ENCODE data around the gene GCDH.
"Not testable (repeated sequence)": the region's sequence is repeated elsewhere in the genome, so short reads cannot be mapped to it uniquely, and the experiment has no call there.

The GCDH gene

GRCh38 chr19:12890787-12891552 is at the start of gene GCDH:
TSS of gene GCDH (plus strand) at chr19:12891160. CDS start at chr19:12891305, 145 bp downstream.
- DNase-seq (ENCODE audit: low read depth in 2 of 2): peak; percentile 86 to 92

DNA sequence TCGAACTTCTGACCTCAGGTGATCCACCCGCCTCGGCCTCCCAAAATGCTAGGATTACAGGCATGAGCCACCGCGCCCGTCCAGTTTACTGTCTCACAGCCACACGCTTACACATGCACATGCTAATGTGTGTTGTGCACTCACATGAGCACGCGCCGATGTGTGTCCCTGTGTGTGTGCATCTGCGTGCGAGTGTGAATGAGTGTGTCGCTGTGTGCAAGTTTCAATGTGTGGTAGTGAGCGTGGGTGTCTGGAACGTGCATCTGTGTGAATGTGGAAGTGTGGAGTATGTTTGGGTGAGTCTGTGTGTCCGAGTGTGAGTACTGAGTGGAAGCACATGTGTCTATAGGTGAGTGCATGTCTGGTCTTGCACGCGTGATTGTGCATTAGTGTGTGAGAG is 48.4 kb upstream of the GCDH start:
- DNase-seq (ENCODE audit: low read depth in 2 of 2): no peak

GRCh38 chr19:12843328-12843727 is 47.6 kb upstream of the GCDH start:
- DNase-seq (ENCODE audit: low read depth in 2 of 2): no peak

DNA sequence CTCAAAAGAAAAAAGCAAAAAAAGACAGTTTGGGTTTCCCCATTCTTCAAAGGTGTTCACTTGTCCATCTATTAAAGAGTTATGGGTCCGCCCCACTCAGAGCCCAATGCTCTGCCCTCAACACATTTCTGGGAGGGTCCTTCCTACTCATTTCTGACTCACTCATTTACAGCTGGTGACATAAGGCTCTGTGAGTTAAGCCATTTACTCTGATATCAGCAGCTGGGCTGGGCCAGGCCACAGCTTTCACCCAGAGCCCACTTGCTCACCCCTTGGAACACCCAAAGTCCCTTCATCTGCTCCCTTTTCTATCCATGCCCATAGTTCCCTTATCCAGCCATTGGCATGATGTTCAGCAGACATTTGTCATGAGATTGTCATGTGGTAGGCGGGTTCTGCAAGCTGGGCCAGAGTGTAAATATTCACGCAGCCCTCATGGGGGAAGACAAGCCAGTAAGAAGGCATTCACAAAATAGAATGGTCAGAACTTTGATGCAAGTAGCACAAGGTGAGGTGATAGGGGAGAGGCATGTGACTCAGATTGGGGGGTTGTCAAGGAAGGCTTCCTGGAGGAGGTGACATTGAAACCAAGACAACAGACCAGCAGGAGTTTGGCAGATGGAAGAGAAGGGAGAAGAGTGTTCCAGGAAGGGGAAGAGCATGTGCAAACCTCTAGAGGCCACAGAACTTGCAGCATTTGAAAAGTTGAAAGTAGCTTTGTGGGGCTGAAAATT is 46.8 kb upstream of the GCDH start:
- no peak for DNase-seq (ENCODE audit: low read depth in 2 of 2)

GRCh38 chr19:12846613-12847012 is 44.3 kb upstream of the GCDH start:
- not testable (repeated sequence) for DNase-seq (ENCODE audit: low read depth in 2 of 2)

DNA sequence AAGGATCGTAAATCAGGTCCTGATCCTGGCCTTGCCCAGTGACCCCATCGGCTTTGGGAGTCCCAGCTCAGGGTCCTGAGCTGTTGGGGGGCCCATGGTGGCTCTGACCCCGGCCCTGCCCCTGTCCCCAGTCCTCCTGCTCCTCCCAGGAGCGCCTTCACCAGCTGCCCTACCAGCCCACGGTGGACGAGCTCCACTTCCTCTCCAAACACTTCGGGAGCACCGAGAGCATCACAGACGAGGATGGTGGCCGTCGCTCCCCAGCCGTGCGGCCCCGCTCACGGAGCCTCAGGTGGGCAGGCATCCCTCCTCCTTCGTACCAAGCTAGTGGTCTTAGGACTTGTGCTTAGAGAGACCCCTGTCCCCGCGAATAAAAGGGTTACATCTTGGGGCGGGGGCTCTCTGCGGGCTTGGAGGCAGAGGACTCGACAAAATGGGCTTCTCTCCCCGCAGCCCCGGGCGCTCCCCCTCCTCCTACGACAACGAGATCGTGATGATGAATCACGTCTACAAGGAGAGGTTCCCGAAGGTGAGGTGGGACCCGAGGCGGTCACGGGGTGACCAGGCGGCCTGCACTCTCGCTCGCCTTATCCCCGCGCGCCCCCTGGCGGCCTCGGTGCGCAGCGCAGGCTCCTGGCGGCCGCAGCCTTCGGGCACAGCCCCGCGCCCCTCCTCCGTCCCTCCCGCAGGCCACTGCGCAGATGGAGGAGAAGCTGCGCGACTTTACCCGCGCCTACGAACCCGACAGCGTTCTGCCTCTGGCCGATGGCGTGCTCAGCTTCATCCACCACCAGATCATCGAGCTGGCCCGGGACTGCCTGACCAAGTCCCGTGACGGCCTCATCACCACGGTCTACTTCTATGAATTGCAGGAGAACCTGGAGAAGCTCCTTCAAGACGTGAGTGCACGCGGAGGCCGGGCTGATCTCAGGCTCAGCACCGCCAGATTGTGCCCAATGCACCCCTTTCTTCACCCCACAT is 43.5 kb upstream of the GCDH start:
- DNase-seq (ENCODE audit: low read depth in 2 of 2): peak; percentile 65 to 75

DNA sequence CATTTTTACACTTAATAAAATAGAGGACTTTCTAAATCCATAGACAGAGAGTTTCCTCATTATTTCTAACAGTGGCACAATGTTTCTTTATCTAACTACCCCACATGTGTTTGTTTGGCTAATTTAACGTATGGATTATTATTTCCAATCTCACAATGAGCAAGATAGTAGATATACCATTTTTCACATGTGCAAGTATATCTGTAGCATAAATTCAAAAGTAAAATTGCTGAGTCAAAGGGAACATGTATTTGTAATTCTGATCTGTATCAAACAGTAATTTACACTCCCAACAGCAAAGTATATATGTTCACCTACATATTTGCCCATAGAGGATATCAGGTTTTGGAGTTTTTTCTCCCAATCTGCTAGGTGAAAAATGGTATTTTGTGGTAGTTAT is 34.3 kb upstream of the GCDH start:
- DNase-seq (ENCODE audit: low read depth in 2 of 2): no peak

GRCh38 chr19:12858041-12858928 is 32.7 kb upstream of the GCDH start:
- no peak for DNase-seq (ENCODE audit: low read depth in 2 of 2)

DNA sequence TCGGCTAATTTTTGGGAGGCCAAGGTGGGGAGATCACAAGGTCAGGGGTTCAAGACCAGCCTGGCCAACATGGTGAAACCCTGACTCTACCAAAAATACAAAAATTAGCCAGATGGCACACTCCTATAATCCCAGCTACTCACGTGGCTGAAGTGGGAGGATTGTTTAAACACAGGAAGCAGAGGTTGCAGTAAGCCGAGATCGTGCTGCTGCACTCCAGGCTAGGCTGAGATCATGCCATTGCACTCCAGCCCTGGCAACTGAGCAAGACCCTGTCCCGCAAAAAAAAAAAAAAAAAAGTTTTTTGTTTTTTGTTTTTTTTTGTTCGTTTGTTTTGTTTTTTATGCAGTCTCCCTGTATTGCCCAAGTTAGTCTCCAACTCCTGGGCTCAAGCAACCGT is 31.4 kb upstream of the GCDH start:
- no peak for DNase-seq (ENCODE audit: low read depth in 2 of 2)

- DNase-seq (ENCODE audit: low read depth in 2 of 2): no peak
Observed at GRCh38 chr19:12864143-12864542, 26.8 kb upstream of the GCDH start.

DNA sequence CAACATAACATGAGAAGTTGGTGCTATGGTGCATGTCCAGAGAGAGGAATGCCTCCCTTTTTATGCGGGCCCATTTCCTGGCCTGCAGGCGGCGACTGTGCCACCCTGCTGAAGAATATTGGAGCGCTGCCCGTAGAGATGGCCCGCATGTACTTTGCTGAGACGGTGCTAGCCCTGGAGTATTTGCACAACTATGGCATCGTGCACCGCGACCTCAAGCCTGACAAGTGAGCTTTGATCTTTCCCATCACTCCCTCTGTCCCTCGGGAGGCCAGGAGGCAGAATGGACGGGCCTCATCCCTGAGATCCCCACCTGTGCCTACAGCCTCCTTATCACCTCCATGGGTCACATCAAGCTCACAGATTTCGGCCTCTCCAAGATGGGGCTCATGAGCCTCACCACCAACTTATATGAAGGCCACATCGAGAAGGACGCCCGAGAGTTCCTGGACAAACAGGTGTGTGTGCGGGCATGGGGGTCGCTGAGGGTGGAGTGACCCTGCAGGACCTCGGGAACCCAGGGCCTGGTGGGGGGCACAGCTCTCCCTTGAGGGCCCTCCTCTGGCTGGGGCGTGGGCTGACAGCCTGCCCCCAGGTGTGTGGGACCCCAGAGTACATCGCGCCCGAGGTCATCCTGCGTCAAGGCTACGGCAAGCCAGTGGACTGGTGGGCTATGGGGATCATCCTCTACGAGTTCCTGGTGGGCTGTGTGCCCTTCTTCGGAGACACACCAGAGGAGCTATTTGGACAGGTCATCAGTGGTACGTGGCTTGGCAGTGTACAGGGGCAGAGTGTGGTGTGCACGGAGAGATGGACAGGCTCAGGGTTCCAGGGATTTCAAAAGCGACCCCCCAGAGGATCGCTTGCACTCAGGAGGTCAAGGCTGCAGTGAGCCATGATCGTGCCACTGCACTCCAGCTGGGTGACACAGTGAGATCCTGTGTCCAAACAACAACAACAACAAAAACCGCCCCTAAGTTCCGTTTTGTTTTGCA is 25.9 kb upstream of the GCDH start:
- DNase-seq (ENCODE audit: low read depth in 2 of 2): no peak

DNA sequence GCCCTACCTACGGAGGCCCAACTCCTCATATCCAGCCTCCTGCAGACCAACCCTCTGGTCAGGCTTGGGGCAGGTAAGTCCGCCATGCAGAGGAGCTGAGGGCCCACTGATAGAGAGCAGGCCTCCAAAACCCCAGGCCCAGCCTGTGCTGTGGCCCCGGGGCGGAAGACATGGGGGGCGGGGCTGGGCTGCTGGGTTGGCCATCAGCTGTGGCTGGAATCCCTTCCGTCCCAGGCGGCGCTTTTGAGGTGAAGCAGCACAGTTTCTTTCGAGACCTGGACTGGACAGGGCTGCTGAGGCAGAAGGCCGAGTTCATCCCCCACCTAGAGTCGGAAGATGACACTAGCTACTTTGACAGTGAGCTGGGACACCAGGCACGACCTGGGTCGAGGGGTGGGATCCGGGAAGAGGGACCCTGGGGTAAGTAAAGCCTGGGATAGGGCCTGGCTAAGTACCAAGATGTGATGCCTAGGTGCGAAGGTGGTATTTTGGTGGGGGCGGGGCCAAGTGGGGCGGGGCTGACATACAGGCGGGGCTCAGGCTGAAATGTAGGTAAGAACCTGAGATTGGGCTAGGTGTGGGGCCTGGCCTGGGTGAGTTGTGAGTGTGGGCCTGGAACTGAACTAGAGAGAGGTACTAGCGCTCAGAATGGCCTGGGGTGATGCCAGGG is 25.1 kb upstream of the GCDH start:
- no peak for DNase-seq (ENCODE audit: low read depth in 2 of 2)

DNA sequence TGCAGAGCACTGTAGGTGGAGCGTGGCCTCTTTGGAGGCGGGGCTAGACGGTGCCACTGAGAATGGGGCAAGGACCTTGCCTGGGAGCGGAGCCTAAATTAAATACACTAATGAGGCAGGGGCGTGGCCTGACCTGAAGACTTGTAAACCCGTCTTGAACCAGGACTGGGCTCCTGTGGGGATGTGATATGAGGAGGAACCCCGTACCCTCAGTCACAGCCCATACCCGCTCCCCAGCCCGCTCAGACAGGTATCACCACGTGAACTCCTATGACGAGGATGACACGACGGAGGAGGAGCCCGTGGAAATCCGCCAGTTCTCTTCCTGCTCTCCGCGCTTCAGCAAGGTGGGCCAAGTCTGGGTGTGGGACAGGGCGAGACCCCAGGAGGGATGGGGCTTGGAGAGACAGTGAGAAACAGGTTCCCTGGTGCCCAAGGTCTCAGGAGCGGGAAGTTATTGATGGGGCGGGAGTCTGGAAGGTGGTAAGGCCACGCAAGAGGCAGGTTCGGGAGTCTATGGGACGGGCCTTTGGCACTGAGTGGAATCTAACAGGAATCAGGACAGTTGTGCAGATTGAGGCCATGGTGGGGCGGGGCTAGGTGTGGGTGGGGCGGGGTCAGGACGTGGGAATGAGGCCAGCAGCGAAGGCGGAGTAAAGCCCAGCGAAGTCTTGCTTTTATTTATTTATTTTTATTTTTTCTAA is 24.4 kb upstream of the GCDH start:
- DNase-seq (ENCODE audit: low read depth in 2 of 2): no peak

- DNase-seq (ENCODE audit: low read depth in 2 of 2): peak in 1 of 2 donors; percentile 52
Observed at GRCh38 chr19:12867120-12868099, 23.6 kb upstream of the GCDH start.

DNA sequence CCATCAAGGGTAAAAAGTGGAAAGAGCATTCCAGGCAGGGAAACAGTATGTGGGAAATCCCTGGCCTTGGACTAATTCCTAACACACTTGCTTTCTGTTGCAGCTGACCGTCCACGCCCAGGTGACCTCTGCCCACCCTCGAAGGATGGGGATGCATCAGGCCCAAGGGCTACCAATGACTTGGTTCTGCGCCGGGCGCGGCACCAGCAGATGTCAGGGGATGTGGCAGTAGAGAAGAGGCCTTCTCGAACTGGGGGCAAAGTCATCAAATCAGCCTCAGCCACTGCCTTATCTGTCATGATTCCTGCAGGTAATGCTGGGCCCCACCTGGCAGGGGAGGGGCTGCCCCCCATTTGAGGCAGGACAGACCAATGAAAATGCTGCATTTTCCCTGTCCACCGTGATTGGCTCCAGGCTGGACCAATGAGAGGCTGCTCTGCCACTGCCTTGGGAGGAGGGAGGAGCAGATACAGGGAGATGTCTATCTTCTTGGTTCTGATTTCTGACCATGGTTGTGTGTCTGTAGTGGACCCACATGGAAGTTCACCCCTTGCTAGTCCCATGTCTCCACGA is 22.3 kb upstream of the GCDH start:
- DNase-seq (ENCODE audit: low read depth in 2 of 2): no peak

- no peak for DNase-seq (ENCODE audit: low read depth in 2 of 2)
Observed at GRCh38 chr19:12871681-12872080, 19.3 kb upstream of the GCDH start.

GRCh38 chr19:12872255-12872654 is 18.7 kb upstream of the GCDH start:
- no peak for DNase-seq (ENCODE audit: low read depth in 2 of 2)

All from stimulated activated CD8-positive, alpha-beta memory T cell treated with anti-CD3 and anti-CD28 coated beads, Interleukin-2, amount 100 ng/mL, for 1 hour (primary cell).